Measurements from ENCODE around the gene CSRP2. TPM values are rescaled to one million over a fixed set of nuclear protein-coding genes. Genes with fewer than 3 reads are reported as not detected.

CSRP2 gene
- total and polyA plus RNA-seq, 2 donors from 2014 or later, result 40.8 to 189 TPM

DNA sequence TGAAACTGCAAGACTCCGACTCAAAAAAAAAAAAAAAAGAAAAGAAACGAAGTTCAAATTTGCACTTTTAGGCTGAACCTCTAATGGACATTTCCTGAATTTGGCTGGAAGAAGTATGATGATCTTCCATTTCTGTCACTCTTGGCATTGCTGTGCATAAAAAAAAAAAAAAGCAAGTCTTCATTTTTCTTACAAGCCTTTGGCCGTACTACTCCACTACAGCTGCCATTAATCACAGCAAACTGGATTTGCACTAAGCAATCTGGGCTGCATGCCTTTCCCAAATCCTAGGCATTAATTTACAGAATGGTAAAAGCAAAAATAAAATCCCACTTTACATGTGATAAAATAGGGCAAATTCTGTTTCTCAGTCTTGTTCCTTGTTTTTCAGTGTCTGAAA is 7.1 kb downstream of the CSRP2 start:
- FAIRE-seq, result no peak
- Histone ChIP-seq H3K4me3 (ENCODE audit: low read length in 3 of 3) (no peak overlapping the region), H3K27ac (ENCODE audit: low read depth in 2 of 2, low read length in 2 of 2) (no peak overlapping the region), H3K9me3 (ENCODE audit: control insufficient read depth in 2 of 3, insufficient read depth in 1 of 3, low read length in 3 of 3) (no peaks in the 10 kb centered on the region), H3K9ac (ENCODE audit: low read length in 3 of 3) (no peak overlapping the region), H3K27me3 (ENCODE audit: control insufficient read depth, insufficient read depth, low read length) (no peaks in the 10 kb centered on the region), H3K4me1 (ENCODE audit: control insufficient read depth in 2 of 3, insufficient read depth in 2 of 3, low read depth in 1 of 3, low read length in 3 of 3) (peaks cover 0 to 4% (median 2%) of the 10 kb centered on the region in 3 donors), H3K36me3 (ENCODE audit: control insufficient read depth in 2 of 3, insufficient read depth in 3 of 3, low read length in 3 of 3) (no peaks in the 10 kb centered on the region)
- TF ChIP-seq, protein P1, sequence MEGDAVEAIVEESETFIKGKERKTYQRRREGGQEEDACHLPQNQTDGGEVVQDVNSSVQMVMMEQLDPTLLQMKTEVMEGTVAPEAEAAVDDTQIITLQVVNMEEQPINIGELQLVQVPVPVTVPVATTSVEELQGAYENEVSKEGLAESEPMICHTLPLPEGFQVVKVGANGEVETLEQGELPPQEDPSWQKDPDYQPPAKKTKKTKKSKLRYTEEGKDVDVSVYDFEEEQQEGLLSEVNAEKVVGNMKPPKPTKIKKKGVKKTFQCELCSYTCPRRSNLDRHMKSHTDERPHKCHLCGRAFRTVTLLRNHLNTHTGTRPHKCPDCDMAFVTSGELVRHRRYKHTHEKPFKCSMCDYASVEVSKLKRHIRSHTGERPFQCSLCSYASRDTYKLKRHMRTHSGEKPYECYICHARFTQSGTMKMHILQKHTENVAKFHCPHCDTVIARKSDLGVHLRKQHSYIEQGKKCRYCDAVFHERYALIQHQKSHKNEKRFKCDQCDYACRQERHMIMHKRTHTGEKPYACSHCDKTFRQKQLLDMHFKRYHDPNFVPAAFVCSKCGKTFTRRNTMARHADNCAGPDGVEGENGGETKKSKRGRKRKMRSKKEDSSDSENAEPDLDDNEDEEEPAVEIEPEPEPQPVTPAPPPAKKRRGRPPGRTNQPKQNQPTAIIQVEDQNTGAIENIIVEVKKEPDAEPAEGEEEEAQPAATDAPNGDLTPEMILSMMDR (IDR thresholded peaks at IDR 0.05; ENCODE audit: borderline replicate concordance, extremely low read depth, insufficient read depth), result no peak
- DNase-seq, result peak in 1 of 5 donors; percentile 59
- intact Hi-C loops (cut with DNase I), result no loop called here

DNA sequence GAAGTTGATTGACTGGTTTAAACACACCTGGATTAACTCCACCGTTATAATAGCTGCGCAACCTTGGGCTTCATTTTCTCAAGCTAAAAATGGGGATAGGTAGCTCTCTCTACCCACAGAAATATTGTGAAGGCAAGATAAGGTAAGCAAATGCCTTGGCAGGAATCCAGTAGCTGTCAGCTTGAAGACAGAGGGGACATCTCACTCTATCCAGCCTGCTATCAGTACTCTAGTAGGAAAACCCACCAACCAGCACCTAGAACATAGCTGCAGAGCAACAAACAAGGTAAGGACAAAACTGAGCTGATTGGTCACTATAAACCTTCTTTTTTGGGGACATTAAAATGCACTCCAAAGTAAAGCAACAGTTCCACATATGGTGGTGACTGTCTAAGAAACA is 7.7 kb downstream of the CSRP2 start:
- no peak overlapping the region for H3K9ac ChIP-seq (ENCODE audit: low read length in 3 of 3)
- no peaks in the 10 kb centered on the region for H3K36me3 ChIP-seq (ENCODE audit: control insufficient read depth in 2 of 3, insufficient read depth in 3 of 3, low read length in 3 of 3)
- intact Hi-C loops (cut with DNase I), result no loop called here
- DNase-seq (no peak), FAIRE-seq (no peak)
- H3K27ac ChIP-seq (ENCODE audit: low read depth in 2 of 2, low read length in 2 of 2), result no peak overlapping the region
- peaks cover 2 to 9% (median 3%) of the 10 kb centered on the region in 3 donors for H3K4me1 ChIP-seq (ENCODE audit: control insufficient read depth in 2 of 3, insufficient read depth in 2 of 3, low read depth in 1 of 3, low read length in 3 of 3)
- TF ChIP-seq, protein P1 (IDR thresholded peaks at IDR 0.05; ENCODE audit: borderline replicate concordance, extremely low read depth, insufficient read depth), result no peak
- H3K4me3 ChIP-seq (ENCODE audit: low read length in 3 of 3), result no peak overlapping the region
- H3K9me3 ChIP-seq (ENCODE audit: control insufficient read depth in 2 of 3, insufficient read depth in 1 of 3, low read length in 3 of 3), result no peaks in the 10 kb centered on the region
- no peaks in the 10 kb centered on the region for H3K27me3 ChIP-seq (ENCODE audit: control insufficient read depth, insufficient read depth, low read length)

DNA sequence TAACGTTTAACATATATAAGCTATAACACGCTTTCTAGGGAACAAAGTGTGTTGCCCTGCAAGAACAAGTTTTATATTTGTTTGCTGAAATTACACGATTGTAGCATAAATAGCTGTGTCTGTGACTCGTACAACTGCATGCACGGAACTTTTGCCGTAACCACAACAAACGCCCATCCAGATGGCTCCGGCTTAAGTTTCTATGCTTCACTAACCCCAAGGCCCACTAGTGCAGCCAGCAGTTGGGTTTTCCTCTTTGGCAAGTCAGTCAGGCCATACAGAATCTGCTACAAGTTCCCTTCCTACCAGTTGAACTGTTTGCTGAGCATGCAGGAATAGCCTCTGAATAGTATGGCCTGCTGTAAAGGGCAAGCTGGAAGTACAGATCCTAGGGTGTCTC is 12.1 kb downstream of the CSRP2 start:
- peak in 4 of 5 donors; percentile 78 to 89 (median 84) for DNase-seq
- Histone ChIP-seq H3K4me3 (ENCODE audit: low read length in 3 of 3) (peak overlapping the region in 2 of 3 donors; percentile 8 to 40), H3K4me1 (ENCODE audit: control insufficient read depth in 2 of 3, insufficient read depth in 2 of 3, low read depth in 1 of 3, low read length in 3 of 3) (peaks cover 2 to 9% (median 3%) of the 10 kb centered on the region in 3 donors), H3K27ac (ENCODE audit: low read depth in 2 of 2, low read length in 2 of 2) (no peak overlapping the region), H3K27me3 (ENCODE audit: control insufficient read depth, insufficient read depth, low read length) (no peaks in the 10 kb centered on the region), H3K36me3 (ENCODE audit: control insufficient read depth in 2 of 3, insufficient read depth in 3 of 3, low read length in 3 of 3) (no peaks in the 10 kb centered on the region), H3K9ac (ENCODE audit: low read length in 3 of 3) (no peak overlapping the region), H3K9me3 (ENCODE audit: control insufficient read depth in 2 of 3, insufficient read depth in 1 of 3, low read length in 3 of 3) (no peaks in the 10 kb centered on the region)
- intact Hi-C loops (cut with DNase I), result no loop called here
- TF ChIP-seq, protein P1 (IDR thresholded peaks at IDR 0.05; ENCODE audit: borderline replicate concordance, extremely low read depth, insufficient read depth), result no peak
- no peak for FAIRE-seq

DNA sequence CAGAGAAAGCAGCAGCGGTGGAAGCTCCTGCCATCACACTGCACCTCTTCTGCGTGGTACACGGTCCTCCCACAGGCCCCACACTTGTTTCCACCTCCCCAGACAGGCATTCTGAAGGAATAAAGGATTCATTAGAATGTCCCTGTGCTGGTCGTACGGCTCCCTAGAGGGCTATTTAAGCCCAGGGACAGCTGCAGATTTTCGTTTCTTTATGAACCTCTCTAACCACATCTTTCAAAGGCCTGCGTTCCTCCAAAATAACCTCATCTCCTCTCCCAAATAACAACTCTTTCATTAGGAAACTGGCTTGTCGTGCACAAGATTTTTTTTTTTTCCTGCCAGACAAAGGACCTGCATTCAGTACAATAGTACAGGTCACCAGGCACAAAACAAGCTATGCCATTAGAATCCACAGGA is 12.7 kb downstream of the CSRP2 start:
- no peaks in the 10 kb centered on the region for H3K9me3 ChIP-seq (ENCODE audit: control insufficient read depth in 2 of 3, insufficient read depth in 1 of 3, low read length in 3 of 3)
- peaks cover 2 to 9% (median 3%) of the 10 kb centered on the region in 3 donors for H3K4me1 ChIP-seq (ENCODE audit: control insufficient read depth in 2 of 3, insufficient read depth in 2 of 3, low read depth in 1 of 3, low read length in 3 of 3)
- no peaks in the 10 kb centered on the region for H3K27me3 ChIP-seq (ENCODE audit: control insufficient read depth, insufficient read depth, low read length)
- DNase-seq, result peak in 3 of 5 donors; percentile 14 to 48 (median 35)
- intact Hi-C loops (cut with DNase I), result no loop called here
- no peak overlapping the region for H3K9ac ChIP-seq (ENCODE audit: low read length in 3 of 3)
- no peak for FAIRE-seq
- no peak overlapping the region for H3K27ac ChIP-seq (ENCODE audit: low read depth in 2 of 2, low read length in 2 of 2)
- H3K4me3 ChIP-seq (ENCODE audit: low read length in 3 of 3), result peak overlapping the region in 1 of 3 donors; percentile 8
- TF ChIP-seq, protein P1 (IDR thresholded peaks at IDR 0.05; ENCODE audit: borderline replicate concordance, extremely low read depth, insufficient read depth), result no peak
- H3K36me3 ChIP-seq (ENCODE audit: control insufficient read depth in 2 of 3, insufficient read depth in 3 of 3, low read length in 3 of 3), result no peaks in the 10 kb centered on the region

All from kidney (tissue), 14 donors.